ENCODE measurements around the gene TMEM182. TPM values are rescaled to one million over a fixed set of nuclear protein-coding genes. Genes with fewer than 3 reads are reported as not detected.

Gene TMEM182
- total and polyA plus RNA-seq, 12 donors = 0.74 to 7.8 (median 4.0) TPM

DNA sequence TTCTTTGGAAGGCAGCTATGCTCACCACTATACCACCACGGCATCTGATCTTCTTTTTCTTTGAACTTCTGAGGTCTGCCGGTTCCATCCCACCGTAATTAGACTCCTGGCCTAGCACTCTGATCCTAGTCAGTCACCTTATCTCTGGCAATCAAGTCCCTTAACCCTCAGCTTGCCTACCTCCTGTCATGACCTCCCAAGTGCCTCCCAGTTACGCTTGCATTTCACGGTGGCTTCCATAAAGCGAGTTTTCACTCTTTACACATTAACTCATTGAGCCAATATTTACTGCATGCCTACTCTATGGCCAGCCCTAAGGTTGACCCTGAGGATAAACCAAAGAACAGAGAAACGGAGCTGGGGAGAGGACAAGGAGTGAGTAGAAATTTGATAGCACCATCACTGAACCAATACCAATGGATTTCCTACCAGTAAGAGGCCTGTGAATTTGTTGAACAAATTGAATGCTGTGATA lies 37.8 kb upstream of the TMEM182 start:
- 81 to 84% (median 84%) methylated on average over 7 of the region's 7 CpGs for WGBS, 4 donors
- no peak for DNase-seq
- no peaks in the 10 kb centered on the region for H3K27me3 ChIP-seq
- TF ChIP-seq, protein P1, sequence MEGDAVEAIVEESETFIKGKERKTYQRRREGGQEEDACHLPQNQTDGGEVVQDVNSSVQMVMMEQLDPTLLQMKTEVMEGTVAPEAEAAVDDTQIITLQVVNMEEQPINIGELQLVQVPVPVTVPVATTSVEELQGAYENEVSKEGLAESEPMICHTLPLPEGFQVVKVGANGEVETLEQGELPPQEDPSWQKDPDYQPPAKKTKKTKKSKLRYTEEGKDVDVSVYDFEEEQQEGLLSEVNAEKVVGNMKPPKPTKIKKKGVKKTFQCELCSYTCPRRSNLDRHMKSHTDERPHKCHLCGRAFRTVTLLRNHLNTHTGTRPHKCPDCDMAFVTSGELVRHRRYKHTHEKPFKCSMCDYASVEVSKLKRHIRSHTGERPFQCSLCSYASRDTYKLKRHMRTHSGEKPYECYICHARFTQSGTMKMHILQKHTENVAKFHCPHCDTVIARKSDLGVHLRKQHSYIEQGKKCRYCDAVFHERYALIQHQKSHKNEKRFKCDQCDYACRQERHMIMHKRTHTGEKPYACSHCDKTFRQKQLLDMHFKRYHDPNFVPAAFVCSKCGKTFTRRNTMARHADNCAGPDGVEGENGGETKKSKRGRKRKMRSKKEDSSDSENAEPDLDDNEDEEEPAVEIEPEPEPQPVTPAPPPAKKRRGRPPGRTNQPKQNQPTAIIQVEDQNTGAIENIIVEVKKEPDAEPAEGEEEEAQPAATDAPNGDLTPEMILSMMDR (IDR thresholded peaks at IDR 0.05) = no peak
- no peak for TF ChIP-seq POLR2A (IDR thresholded peaks at IDR 0.05)
- intact Hi-C loops (cut with DNase I) = no loop called here
- no peak overlapping the region for H3K4me3 ChIP-seq
- peaks cover 0 to 22% of the 10 kb centered on the region in 2 donors for H3K36me3 ChIP-seq (replicated peaks in 1 of 2)
- no peaks in the 10 kb centered on the region for H3K4me1 ChIP-seq (replicated peaks in 1 of 2)
- no peaks in the 10 kb centered on the region for H3K9me3 ChIP-seq (replicated peaks in 1 of 3)
- no peak overlapping the region for H3K27ac ChIP-seq

DNA sequence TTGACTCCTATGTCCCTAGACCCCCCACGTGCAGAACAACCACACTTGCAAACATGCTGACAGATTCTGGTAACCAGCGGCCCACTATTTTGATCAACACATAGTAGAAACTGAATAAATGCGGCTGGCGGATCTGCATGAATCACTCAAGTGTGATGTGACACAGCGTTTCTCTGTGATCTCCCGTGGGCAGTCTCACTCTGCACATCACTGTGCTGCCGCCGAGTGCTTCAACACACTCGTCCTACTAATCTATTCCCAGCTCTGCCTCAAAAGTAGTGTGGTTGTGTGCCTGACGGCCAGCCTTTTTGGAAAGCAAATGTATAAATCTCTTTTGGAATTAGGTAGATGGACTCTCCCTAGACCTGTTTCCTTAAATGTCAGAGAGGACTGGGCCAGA lies 37.3 kb upstream of the TMEM182 start:
- no peaks in the 10 kb centered on the region for H3K9me3 ChIP-seq (replicated peaks in 1 of 3)
- H3K36me3 ChIP-seq (replicated peaks in 1 of 2) = peaks cover 0 to 22% of the 10 kb centered on the region in 2 donors
- no peaks in the 10 kb centered on the region for H3K4me1 ChIP-seq (replicated peaks in 1 of 2)
- intact Hi-C loops (cut with DNase I) = no loop called here
- no peaks in the 10 kb centered on the region for H3K27me3 ChIP-seq
- H3K4me3 ChIP-seq = no peak overlapping the region
- WGBS, 4 donors = 91 to 97% (median 94%) methylated on average over 10 of the region's 10 CpGs
- TF ChIP-seq, protein P1 (IDR thresholded peaks at IDR 0.05) = no peak
- TF ChIP-seq POLR2A (IDR thresholded peaks at IDR 0.05) = no peak
- DNase-seq = no peak
- H3K27ac ChIP-seq = no peak overlapping the region

DNA sequence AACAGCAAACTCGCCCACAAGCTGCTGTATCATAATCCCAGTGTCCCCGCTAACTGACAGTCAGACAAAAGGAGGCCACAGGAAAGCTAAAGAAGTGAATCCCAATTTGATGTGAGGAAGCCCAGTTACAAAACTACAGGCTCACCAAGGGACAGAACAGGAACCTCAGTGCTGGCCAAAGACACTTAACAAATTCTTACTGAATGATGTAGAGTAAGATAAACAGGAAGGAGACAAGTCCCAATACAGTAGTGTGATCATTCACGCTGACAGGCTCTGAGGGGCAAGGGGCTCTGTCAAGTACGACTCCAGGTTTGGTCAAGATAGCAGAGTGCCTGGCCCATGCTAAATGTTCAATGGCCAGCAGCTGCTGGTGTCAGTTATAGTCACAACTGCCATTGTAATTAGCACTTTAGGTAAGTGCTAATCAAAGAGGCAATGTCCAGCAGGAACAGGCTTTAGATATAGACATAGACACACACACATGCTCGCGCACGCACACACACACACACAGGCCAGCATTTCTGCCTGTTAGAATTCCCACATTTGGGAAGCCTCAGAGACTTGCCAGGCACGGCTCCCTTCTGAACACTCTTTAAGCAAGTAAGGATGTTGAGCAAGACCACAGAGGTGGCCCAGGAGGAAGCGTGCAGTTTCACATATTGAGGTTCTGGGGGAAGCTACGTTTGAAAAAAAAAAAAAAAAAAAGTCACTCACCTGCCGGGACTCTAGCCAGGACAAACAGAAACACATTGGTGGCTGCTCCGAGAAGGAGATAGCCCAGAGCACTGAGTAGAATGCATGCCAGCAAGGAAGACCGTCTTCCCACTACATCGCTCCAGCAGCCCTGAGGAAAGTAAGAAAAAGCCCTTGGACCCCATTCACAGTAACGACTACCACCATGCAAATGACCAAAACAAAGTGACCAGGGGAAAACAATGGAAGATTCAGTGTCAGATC lies 35.4 kb upstream of the TMEM182 start:
- Histone ChIP-seq H3K27ac (no peak overlapping the region), H3K36me3 (replicated peaks in 1 of 2) (peaks cover 0 to 30% of the 10 kb centered on the region in 2 donors)
- WGBS, 4 donors = 78 to 80% (median 79%) methylated on average over 15 of the region's 15 CpGs

More for the DNA sequence above, 35.4 kb upstream of the TMEM182 start:
- TF ChIP-seq POLR2A (IDR thresholded peaks at IDR 0.05) = no peak
- TF ChIP-seq, protein P1 (IDR thresholded peaks at IDR 0.05) = no peak
- no peaks in the 10 kb centered on the region for H3K27me3 ChIP-seq
- H3K4me3 ChIP-seq = no peak overlapping the region
- intact Hi-C loops (cut with DNase I) = no loop called here
- H3K4me1 ChIP-seq (replicated peaks in 1 of 2) = no peaks in the 10 kb centered on the region
- H3K9me3 ChIP-seq (replicated peaks in 1 of 3) = no peaks in the 10 kb centered on the region
- DNase-seq = no peak

Data from adrenal gland (tissue), 12 donors.